BE2C (cell line): ENCODE data around the gene GRK3.

Source experiments
- DNase-seq: peaks from one replicate; pipeline ENCODE4 v3.0.0-alpha.2; 2020
- H3K27me3 ChIP-seq: fragments of 250-450 bp; sonication (Bioruptor Pico); 2 replicates; pipeline ENCODE4 v1.5.1; 2020; ENCODE audit warnings: mild to moderate bottlenecking
- H3K36me3 ChIP-seq: fragments of 250-450 bp; sonication (Bioruptor Pico); 2 replicates; pipeline ENCODE4 v1.5.1; 2020; ENCODE audit warnings: mild to moderate bottlenecking
- H3K4me1 ChIP-seq: fragments of 250-450 bp; sonication (Bioruptor Pico); 2 replicates; pipeline ENCODE4 v1.5.1; 2020
- H3K4me3 ChIP-seq: 2 replicates; pipeline ENCODE4 v1.5.1; 2011; ENCODE audit warnings: low read depth, low read length
- H3K9me3 ChIP-seq: fragments of 250-450 bp; sonication (Bioruptor Pico); 2 replicates; pipeline ENCODE4 v1.5.1; 2020
- TF ChIP-seq, protein P1 (sequence below): IDR thresholded peaks from 2 replicates; pipeline ENCODE4 v1.5.1; 2012; ENCODE audit warnings: mild to moderate bottlenecking, low read depth, low read length

GRK3 gene

DNA sequence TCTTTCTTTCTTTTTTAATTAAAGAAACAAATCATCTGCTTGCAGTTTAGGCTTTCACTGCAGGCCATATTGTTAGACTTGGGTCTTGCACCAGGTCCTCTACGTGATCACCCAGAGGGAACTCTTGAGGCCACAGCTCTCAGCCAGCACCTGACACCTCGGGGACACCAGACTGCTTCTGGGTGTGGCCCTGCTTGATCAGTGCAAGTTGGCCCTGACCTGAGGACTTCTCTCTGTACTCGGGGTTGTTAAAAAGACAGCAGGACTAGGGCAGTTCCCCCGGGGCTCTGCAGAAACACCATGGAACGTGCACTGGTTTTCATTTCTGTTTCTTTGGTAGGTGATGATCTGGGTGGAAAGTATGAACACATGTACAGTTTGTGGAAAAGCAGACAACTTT is 126.3 kb downstream of the GRK3 start:
- H3K9me3 ChIP-seq: no peaks in the 10 kb centered on the region
- TF ChIP-seq, protein P1, sequence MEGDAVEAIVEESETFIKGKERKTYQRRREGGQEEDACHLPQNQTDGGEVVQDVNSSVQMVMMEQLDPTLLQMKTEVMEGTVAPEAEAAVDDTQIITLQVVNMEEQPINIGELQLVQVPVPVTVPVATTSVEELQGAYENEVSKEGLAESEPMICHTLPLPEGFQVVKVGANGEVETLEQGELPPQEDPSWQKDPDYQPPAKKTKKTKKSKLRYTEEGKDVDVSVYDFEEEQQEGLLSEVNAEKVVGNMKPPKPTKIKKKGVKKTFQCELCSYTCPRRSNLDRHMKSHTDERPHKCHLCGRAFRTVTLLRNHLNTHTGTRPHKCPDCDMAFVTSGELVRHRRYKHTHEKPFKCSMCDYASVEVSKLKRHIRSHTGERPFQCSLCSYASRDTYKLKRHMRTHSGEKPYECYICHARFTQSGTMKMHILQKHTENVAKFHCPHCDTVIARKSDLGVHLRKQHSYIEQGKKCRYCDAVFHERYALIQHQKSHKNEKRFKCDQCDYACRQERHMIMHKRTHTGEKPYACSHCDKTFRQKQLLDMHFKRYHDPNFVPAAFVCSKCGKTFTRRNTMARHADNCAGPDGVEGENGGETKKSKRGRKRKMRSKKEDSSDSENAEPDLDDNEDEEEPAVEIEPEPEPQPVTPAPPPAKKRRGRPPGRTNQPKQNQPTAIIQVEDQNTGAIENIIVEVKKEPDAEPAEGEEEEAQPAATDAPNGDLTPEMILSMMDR: no peak
- H3K36me3 ChIP-seq: peaks cover 91% of the 10 kb centered on the region
- no peak for DNase-seq
- peaks cover 55% of the 10 kb centered on the region for H3K4me1 ChIP-seq
- no peak overlapping the region for H3K4me3 ChIP-seq
- no peaks in the 10 kb centered on the region for H3K27me3 ChIP-seq

DNA sequence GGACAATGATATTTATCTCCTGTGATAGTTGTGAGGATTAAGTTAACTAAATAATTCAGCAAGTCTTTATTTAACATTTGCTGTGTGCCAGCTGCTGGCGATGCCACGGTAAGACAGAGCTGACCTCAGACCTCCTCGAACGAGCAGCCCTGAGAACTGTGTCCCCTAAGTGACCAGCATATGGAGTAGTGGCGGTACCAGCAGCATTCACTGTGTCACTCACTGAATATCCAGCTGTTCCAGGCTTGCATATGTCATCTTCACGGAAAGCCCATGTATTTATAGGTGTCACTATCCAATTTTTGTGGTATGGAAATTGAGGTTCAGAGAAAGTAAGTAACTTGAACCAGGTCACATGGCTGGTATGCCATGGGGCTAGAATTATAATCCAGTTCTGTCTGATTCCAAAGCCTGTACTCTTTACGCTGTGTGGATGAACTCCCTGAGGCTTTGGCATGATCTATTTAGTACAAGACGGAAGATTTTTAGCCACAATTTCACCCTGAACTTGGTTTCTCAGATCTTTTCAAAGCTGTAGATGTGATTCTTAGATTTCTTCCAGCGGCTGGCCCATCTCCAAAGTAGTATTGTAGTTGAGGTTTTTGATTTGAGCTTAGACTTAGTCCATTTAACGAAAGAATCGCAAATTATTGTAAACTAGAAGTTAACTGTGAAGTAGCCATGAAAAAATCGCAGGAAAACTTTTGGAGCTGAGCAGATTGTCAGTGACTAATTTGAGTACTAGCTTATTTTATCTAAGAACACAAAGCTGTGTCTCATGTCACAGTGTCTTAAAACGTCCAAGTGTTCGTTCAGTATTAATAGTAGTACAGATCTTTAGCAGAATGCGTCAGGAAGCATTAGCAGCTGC is 128.2 kb downstream of the GRK3 start:
- TF ChIP-seq, protein P1: no peak
- peaks cover 69% of the 10 kb centered on the region for H3K4me1 ChIP-seq
- DNase-seq: no peak
- H3K36me3 ChIP-seq: peaks cover 83% of the 10 kb centered on the region
- no peak overlapping the region for H3K4me3 ChIP-seq
- H3K9me3 ChIP-seq: no peaks in the 10 kb centered on the region
- H3K27me3 ChIP-seq: no peaks in the 10 kb centered on the region

DNA sequence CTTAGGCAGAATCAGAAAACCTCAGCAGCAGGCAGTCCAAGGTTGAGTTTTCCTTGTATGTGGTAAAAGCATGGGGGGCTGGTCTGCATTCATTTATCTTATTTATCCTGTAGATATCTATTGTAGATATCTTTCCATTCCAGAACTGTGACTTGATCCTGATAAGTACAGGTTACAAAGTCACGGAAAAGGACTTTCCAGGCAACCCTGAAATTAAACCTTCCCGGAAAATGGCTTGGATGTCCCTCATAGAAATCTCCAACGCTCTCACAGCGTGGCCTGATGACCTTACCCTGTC is 128.7 kb downstream of the GRK3 start:
- TF ChIP-seq, protein P1: no peak

DNA sequence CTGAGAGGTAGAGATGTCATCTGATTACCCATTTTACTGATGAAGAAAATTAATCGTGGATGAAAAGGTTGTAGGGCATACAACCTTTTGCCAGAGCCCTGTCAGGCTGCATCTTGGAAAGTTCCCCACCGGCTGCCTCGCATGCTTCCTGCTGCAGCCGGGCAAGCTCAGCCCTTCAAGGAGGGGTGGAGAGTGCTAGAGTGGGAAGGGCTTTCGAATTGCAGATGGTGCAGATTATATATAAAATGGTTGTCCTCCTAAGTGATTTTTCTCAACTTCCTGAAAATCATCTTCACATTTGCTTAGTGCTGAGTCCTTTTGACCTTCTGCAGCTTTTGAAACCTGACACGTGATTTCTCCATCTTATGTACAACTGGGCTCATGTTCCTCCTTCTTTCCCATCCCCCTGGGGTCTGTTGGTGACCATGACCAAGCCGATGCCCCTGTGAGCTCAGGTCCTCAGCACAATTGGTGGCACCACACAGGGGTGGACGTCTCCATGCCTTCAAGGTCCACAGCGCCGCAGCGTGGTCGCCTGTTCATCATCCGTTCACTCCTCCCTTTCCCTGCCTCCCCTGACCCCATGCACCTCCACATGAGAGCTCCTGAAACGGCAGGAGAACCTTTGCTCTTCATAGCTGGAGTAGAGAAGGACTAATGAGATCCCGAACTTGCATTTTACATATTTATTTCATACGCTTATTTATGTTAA is 129.9 kb downstream of the GRK3 start:
- Histone ChIP-seq H3K4me1 (peaks cover 86% of the 10 kb centered on the region), H3K4me3 (no peak overlapping the region), H3K9me3 (no peaks in the 10 kb centered on the region), H3K36me3 (peaks cover 74% of the 10 kb centered on the region), H3K27me3 (no peaks in the 10 kb centered on the region)
- peak; percentile 53 for DNase-seq
- TF ChIP-seq, protein P1: peak; percentile 25; the same call in 1 of the 2 replicates

More for the DNA sequence above, 128.7 kb downstream of the GRK3 start:
- peaks cover 75% of the 10 kb centered on the region for H3K4me1 ChIP-seq
- H3K4me3 ChIP-seq: no peak overlapping the region
- no peaks in the 10 kb centered on the region for H3K27me3 ChIP-seq
- H3K9me3 ChIP-seq: no peaks in the 10 kb centered on the region
- peaks cover 79% of the 10 kb centered on the region for H3K36me3 ChIP-seq
- no peak for DNase-seq

DNA sequence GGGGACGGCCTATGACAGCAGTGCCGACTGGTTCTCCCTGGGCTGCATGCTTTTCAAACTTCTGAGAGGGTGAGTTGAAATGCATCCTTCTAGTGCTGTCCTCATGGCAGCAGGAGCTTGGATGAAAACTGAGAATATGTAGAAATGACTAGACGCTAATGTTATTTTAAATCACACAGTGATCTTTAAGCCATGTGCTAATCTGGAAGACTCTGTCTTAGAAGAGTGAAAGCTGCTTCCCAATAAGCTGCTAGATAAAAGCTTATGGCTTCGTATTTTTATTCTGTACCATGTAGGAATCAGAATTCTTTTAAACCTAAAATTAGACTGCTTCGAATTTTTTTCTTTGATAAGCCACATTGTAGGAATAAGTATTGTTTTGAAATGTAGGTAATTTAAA is 130.7 kb downstream of the GRK3 start:
- Histone ChIP-seq H3K9me3 (no peaks in the 10 kb centered on the region), H3K4me1 (peaks cover 84% of the 10 kb centered on the region), H3K4me3 (no peak overlapping the region), H3K27me3 (no peaks in the 10 kb centered on the region), H3K36me3 (peaks cover 71% of the 10 kb centered on the region)
- TF ChIP-seq, protein P1: no peak
- no peak for DNase-seq

DNA sequence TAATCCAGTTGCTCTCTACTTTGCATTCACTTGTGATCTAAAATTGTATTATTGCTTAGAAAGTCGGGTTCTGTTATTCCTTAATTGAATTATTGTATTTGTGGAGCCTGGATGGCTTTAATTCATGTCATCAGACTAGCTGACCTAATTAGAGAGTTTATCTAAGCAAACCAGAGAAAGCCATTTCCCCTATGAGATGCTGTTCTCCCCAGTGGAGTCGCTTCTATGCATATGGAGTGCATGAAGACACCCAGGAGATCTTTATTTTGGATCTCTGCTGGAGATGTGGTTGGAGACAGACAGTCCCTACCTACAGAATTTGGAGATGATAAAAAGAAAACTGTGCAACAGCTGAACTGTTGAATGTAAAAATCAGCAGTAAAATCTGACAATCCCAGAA is 132.3 kb downstream of the GRK3 start:
- TF ChIP-seq, protein P1: no peak
- Histone ChIP-seq H3K36me3 (peaks cover 67% of the 10 kb centered on the region), H3K4me3 (peak overlapping the region; percentile 23), H3K9me3 (no peaks in the 10 kb centered on the region), H3K4me1 (peaks cover 88% of the 10 kb centered on the region), H3K27me3 (no peaks in the 10 kb centered on the region)
- peak; percentile 71 for DNase-seq
